Lower lobe of right lung (tissue), 2 donors: ENCODE measurements around the gene ZNF778. TPM values are rescaled to one million over a fixed set of nuclear protein-coding genes. Genes with fewer than 3 reads are reported as not detected.

Experiments used
- ATAC-seq, 2 donors: fragments of 200-7000 bp; cut with Tn5 transposase; one replicate each; pipeline ENCODE4 v1.9.1; 2020 to 2022; ENCODE audit warnings: mild to moderate bottlenecking in 2 of 2, moderate library complexity in 2 of 2
- DNase-seq: peaks from one replicate; pipeline ENCODE4 v3.0.0-alpha.2; 2020
- H3K27ac ChIP-seq: fragments of 200-600 bp; one replicate; pipeline ENCODE4 v1.8.0; 2022
- H3K27me3 ChIP-seq: fragments of 200-600 bp; one replicate; pipeline ENCODE4 v1.8.0; 2022; ENCODE audit warnings: low read depth
- H3K36me3 ChIP-seq: fragments of 200-600 bp; one replicate; pipeline ENCODE4 v1.8.0; 2022; ENCODE audit warnings: mild to moderate bottlenecking
- H3K4me1 ChIP-seq: fragments of 200-600 bp; one replicate; pipeline ENCODE4 v1.8.0; 2022
- H3K4me3 ChIP-seq: fragments of 200-600 bp; one replicate; pipeline ENCODE4 v1.8.0; 2022; ENCODE audit warnings: mild to moderate bottlenecking
- H3K9me3 ChIP-seq: fragments of 200-600 bp; one replicate; pipeline ENCODE4 v1.8.0; 2022
- intact Hi-C: fragments of 100-400 bp; cut with DNase I; formaldehyde crosslinking; loops from one replicate; pipeline ENCODE4 v1.11.0; 2022
- total RNA-seq: library from RNA; stranded (reverse); fragmentation: NEBNext Ultra II Directional; extraction: Animal tissue kit (Norgen Biotek cat#: 25700); gene quantifications from one replicate; pipeline ENCODE4 v1.2.1, GENCODE V29; 2021
- TF ChIP-seq, protein P1 (sequence below): fragments of 200-600 bp; IDR thresholded peaks from one replicate; pipeline ENCODE4 v1.8.0; 2022; ENCODE audit warnings: antibody characterized with exemption, mild to moderate bottlenecking
- donor health status: DM: no; HTN: yes; CAD: no; lungs with severe emphysema.

ZNF778 gene
- total RNA-seq, 1 donor from 2014 or later = 9.7 TPM

GRCh38 chr16:89277641-89278341 is 60.3 kb downstream of the ZNF778 start:
- Histone ChIP-seq H3K4me1 (no peaks in the 10 kb centered on the region), H3K27me3 (no peaks in the 10 kb centered on the region), H3K27ac (no peak overlapping the region), H3K9me3 (no peaks in the 10 kb centered on the region), H3K4me3 (no peak overlapping the region), H3K36me3 (peaks cover 95% of the 10 kb centered on the region)
- TF ChIP-seq, protein P1, sequence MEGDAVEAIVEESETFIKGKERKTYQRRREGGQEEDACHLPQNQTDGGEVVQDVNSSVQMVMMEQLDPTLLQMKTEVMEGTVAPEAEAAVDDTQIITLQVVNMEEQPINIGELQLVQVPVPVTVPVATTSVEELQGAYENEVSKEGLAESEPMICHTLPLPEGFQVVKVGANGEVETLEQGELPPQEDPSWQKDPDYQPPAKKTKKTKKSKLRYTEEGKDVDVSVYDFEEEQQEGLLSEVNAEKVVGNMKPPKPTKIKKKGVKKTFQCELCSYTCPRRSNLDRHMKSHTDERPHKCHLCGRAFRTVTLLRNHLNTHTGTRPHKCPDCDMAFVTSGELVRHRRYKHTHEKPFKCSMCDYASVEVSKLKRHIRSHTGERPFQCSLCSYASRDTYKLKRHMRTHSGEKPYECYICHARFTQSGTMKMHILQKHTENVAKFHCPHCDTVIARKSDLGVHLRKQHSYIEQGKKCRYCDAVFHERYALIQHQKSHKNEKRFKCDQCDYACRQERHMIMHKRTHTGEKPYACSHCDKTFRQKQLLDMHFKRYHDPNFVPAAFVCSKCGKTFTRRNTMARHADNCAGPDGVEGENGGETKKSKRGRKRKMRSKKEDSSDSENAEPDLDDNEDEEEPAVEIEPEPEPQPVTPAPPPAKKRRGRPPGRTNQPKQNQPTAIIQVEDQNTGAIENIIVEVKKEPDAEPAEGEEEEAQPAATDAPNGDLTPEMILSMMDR = no peak
- intact Hi-C loops = no loop called here
- DNase-seq (no peak), ATAC-seq (no peak)

DNA sequence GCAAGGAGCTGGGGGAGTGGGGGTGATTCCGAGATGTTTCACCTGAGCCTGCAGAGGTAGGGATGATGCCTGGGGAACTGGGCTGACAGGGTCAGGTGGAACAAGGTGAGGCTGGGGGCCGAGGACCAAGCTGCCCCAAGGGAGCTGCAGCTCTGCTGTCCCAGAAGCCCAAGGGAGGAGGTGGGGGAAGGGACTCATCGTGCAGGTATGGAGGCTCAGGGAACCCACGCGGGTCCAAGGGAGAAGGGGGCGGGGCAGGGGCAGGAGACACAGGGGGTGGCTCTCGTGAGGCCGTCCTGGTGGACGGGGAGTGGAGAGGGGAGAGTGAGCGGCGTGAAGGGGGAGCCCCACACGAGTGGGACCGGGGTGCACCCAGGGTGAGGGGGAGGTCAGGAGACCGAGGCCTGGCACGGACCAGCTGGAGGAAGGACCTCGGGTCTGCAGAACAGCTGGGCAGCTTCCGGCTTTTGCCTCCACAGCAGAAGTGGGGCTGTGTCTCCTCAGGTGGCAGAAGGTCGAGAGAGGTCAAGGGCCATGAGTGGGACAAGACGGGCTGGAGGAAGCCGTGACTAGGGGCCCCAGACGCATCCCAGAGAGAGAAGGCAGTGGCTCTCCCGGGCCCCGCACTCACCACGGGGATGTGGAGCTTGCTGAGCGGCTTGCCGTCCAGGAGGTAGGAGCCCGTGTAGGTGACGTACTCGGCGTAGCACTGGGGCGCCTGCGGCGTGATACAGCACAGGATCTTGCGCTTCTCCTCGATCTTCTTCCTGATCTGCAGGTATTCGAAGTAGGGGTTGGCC is 61.1 kb downstream of the ZNF778 start:
- Histone ChIP-seq H3K27me3 (no peaks in the 10 kb centered on the region), H3K27ac (no peak overlapping the region), H3K4me1 (no peaks in the 10 kb centered on the region), H3K9me3 (no peaks in the 10 kb centered on the region), H3K36me3 (peaks cover 95% of the 10 kb centered on the region), H3K4me3 (no peak overlapping the region)
- DNase-seq (no peak), ATAC-seq (no peak)
- TF ChIP-seq, protein P1 = no peak
- intact Hi-C loops = no loop called here

GRCh38 chr16:89279666-89280481 is 62.4 kb downstream of the ZNF778 start:
- Histone ChIP-seq H3K27me3 (no peaks in the 10 kb centered on the region), H3K4me3 (no peak overlapping the region), H3K4me1 (no peaks in the 10 kb centered on the region), H3K36me3 (peaks cover 95% of the 10 kb centered on the region), H3K9me3 (no peaks in the 10 kb centered on the region), H3K27ac (no peak overlapping the region)
- ATAC-seq = peak; percentile 3
- no peak for DNase-seq
- intact Hi-C loops = no loop called here
- TF ChIP-seq, protein P1 = no peak

- peak in 1 of 2 donors; percentile 2 for ATAC-seq
- DNase-seq = no peak
- Histone ChIP-seq H3K9me3 (no peaks in the 10 kb centered on the region), H3K27me3 (no peaks in the 10 kb centered on the region), H3K4me1 (no peaks in the 10 kb centered on the region), H3K27ac (no peak overlapping the region), H3K36me3 (peaks cover 95% of the 10 kb centered on the region), H3K4me3 (no peak overlapping the region)
- intact Hi-C loops = no loop called here
- TF ChIP-seq, protein P1 = no peak
Observed at GRCh38 chr16:89280546-89281188, 63.2 kb downstream of the ZNF778 start.

- Histone ChIP-seq H3K4me1 (no peaks in the 10 kb centered on the region), H3K9me3 (no peaks in the 10 kb centered on the region), H3K4me3 (no peak overlapping the region), H3K27me3 (no peaks in the 10 kb centered on the region), H3K27ac (no peak overlapping the region), H3K36me3 (peaks cover 95% of the 10 kb centered on the region)
- DNase-seq = no peak
- TF ChIP-seq, protein P1 = no peak
- ATAC-seq = no peak
- intact Hi-C loops = no loop called here
Observed at GRCh38 chr16:89281189-89281577, 63.7 kb downstream of the ZNF778 start.
